Stomach (tissue), 9 donors: Measurements from ENCODE around the gene RPTOR. TPM values are rescaled to one million over a fixed set of nuclear protein-coding genes. Genes with fewer than 3 reads are reported as not detected.

Source experiments
- DNase-seq, 2 donors: peaks; one replicate each; pipeline versions ENCODE4 v3.0.0 to v3.0.0-alpha.2; 2013 to 2019
- H3K27ac ChIP-seq, 5 donors: fragments of 200-600 bp in 4 of 5; sonication (generic) in 4 of 5; one replicate each; pipeline ENCODE4 v1.5.1; 2013 to 2019; ENCODE audit warnings: mild to moderate bottlenecking in 1 of 5, moderate library complexity in 1 of 5
- H3K27me3 ChIP-seq, 3 donors: fragments of 200-600 bp; sonication (generic); one replicate each; pipeline ENCODE4 v1.5.1; 2017 to 2019; ENCODE audit warnings: mixed run types in 1 of 3
- H3K36me3 ChIP-seq, 4 donors: fragments of 200-600 bp; sonication (generic); 1 replicate in 3 of 4; 2 replicates in 1 of 4; pipeline ENCODE4 v1.5.1; 2016 to 2019
- H3K4me1 ChIP-seq, 4 donors: fragments of 200-600 bp; sonication (generic); one replicate each; pipeline ENCODE4 v1.5.1; 2016 to 2019
- H3K4me3 ChIP-seq, 4 donors: fragments of 200-600 bp; sonication (generic) in 3 of 4; one replicate each; pipeline ENCODE4 v1.5.1; 2016 to 2019; ENCODE audit warnings: mild to moderate bottlenecking in 1 of 4
- H3K9me3 ChIP-seq, 4 donors: fragments of 200-600 bp; sonication (generic); one replicate each; pipeline ENCODE4 v1.5.1; 2016 to 2019
- EP300 ChIP-seq: sonication (generic); formaldehyde crosslinking; IDR thresholded peaks from one replicate; pipeline ENCODE4 v1.6.1; 2017; ENCODE audit warnings: antibody characterized with exemption
- POLR2A ChIP-seq, 4 donors: fragments of 450-650 bp; IDR thresholded peaks; one replicate each; pipeline ENCODE4 v1.6.1; 2016; ENCODE audit warnings: antibody characterized with exemption in 4 of 4, control low read depth in 2 of 4, mild to moderate bottlenecking in 1 of 4, moderate library complexity in 1 of 4
- POLR2AphosphoS5 ChIP-seq, 3 donors: sonication (generic); formaldehyde crosslinking; IDR thresholded peaks; one replicate each; pipeline ENCODE4 v1.6.1; 2016; ENCODE audit warnings: antibody characterized with exemption in 3 of 3
- WGBS, 5 donors: extraction: QIAGEN DNeasy Blood & Tissue Kit in 3 of 5; methylation state at CpG; one replicate each; pipeline versions ENCODE4 v1.1.5 to v1.1.7; 2013 to 2018; 5-methylcytosine and 5-hydroxymethylcytosine counted together
- intact Hi-C: fragments of 100-400 bp; cut with DNase I; formaldehyde crosslinking; loops from one replicate; pipeline ENCODE4 v1.15.1; 2023; ENCODE audit warnings: low total_unique reads
- polyA plus RNA-seq, 3 donors: library from polyadenylated mRNA; stranded (reverse); fragments of 200-250 nt; gene quantifications; one replicate each; pipeline ENCODE4 v1.2.3, GENCODE V29; 2013
- total RNA-seq, 5 donors: library from RNA; depleted of rRNA; stranded (reverse); fragments of >200 nt; gene quantifications; one replicate each; pipeline versions ENCODE4 v1.1.0 to v1.2.3, GENCODE V29; 2014 to 2016
- TF ChIP-seq, protein P1 (sequence below), 7 experiments: fragments of 450-650 bp in 4 of 7; fragments of 200-600 bp in 3 of 7; sonication (generic) in 3 of 7; IDR thresholded peaks; one replicate each; pipeline ENCODE4 v1.5.1; 2016 to 2019; ENCODE audit warnings: antibody characterized with exemption in 7 of 7, control low read depth in 2 of 7, mild to moderate bottlenecking in 1 of 7
- donor health status: healthy with polysubstance abuse.
- donor health status: Bipolar disorder and iron deficiency.
- donor health status: healthy.

RPTOR gene
- total and polyA plus RNA-seq, 8 donors: 3.8 to 103 (median 19.3) TPM

GRCh38 chr17:80513892-80514291 lies 30.7 kb upstream of the RPTOR start:
- Histone ChIP-seq H3K9me3 (no peaks in the 10 kb centered on the region), H3K4me1 (no peaks in the 10 kb centered on the region), H3K4me3 (no peak overlapping the region), H3K36me3 (no peaks in the 10 kb centered on the region), H3K27ac (no peak overlapping the region), H3K27me3 (peaks cover 0 to 49% (median 16%) of the 10 kb centered on the region in 3 donors)
- TF ChIP-seq, protein P1, sequence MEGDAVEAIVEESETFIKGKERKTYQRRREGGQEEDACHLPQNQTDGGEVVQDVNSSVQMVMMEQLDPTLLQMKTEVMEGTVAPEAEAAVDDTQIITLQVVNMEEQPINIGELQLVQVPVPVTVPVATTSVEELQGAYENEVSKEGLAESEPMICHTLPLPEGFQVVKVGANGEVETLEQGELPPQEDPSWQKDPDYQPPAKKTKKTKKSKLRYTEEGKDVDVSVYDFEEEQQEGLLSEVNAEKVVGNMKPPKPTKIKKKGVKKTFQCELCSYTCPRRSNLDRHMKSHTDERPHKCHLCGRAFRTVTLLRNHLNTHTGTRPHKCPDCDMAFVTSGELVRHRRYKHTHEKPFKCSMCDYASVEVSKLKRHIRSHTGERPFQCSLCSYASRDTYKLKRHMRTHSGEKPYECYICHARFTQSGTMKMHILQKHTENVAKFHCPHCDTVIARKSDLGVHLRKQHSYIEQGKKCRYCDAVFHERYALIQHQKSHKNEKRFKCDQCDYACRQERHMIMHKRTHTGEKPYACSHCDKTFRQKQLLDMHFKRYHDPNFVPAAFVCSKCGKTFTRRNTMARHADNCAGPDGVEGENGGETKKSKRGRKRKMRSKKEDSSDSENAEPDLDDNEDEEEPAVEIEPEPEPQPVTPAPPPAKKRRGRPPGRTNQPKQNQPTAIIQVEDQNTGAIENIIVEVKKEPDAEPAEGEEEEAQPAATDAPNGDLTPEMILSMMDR (IDR thresholded peaks at IDR 0.05): no peak
- no peak for TF ChIP-seq POLR2A (IDR thresholded peaks at IDR 0.05)
- no peak for TF ChIP-seq POLR2AphosphoS5 (IDR thresholded peaks at IDR 0.05)
- TF ChIP-seq EP300: no peak
- intact Hi-C loops: no loop called here
- DNase-seq: no peak
- WGBS, 5 donors: 39 to 62% (median 43%) methylated on average over 9 to 10 of the region's 10 CpGs

- H3K4me3 ChIP-seq: no peak overlapping the region
- WGBS, 5 donors: 68 to 78% (median 74%) methylated on average over 15 to 17 of the region's 17 CpGs
- H3K36me3 ChIP-seq: no peaks in the 10 kb centered on the region
- TF ChIP-seq POLR2A (IDR thresholded peaks at IDR 0.05) (no peak), POLR2AphosphoS5 (IDR thresholded peaks at IDR 0.05) (no peak), EP300 (no peak)
- TF ChIP-seq, protein P1 (IDR thresholded peaks at IDR 0.05): no peak
- peaks cover 0 to 32% (median 16%) of the 10 kb centered on the region in 3 donors for H3K27me3 ChIP-seq
- no peaks in the 10 kb centered on the region for H3K9me3 ChIP-seq
- no peak overlapping the region for H3K27ac ChIP-seq
- no peaks in the 10 kb centered on the region for H3K4me1 ChIP-seq
- intact Hi-C loops: no loop called here
- no peak for DNase-seq
Measured at GRCh38 chr17:80516171-80516932, 28.3 kb upstream of the RPTOR start.

DNA sequence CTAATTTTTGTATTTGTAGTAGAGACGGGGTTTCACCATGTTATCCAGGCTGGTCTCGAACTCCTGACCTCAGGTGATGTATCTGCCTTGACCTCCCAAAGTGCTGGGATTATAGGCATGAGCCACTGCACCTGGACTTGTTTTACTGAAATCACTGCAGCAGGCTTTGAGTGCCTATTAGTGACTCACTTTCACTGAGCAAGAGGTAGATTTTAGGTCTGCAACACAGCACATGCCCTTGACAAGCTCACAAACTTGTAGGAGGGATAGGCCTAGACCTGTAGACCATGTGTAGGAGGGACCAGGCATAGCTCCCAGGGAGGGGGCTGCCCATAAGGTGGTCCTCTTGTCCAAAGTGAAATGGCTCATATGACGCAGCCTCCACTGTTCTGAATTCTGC lies 27.0 kb upstream of the RPTOR start:
- Histone ChIP-seq H3K36me3 (no peaks in the 10 kb centered on the region), H3K27ac (no peak overlapping the region), H3K4me3 (no peak overlapping the region), H3K9me3 (no peaks in the 10 kb centered on the region), H3K4me1 (no peaks in the 10 kb centered on the region), H3K27me3 (peaks cover 0 to 19% (median 6%) of the 10 kb centered on the region in 3 donors)
- no peak for TF ChIP-seq POLR2A (IDR thresholded peaks at IDR 0.05)
- TF ChIP-seq EP300: no peak
- TF ChIP-seq, protein P1 (IDR thresholded peaks at IDR 0.05): no peak
- no peak for TF ChIP-seq POLR2AphosphoS5 (IDR thresholded peaks at IDR 0.05)
- intact Hi-C loops: no loop called here
- DNase-seq: no peak
- 81 to 90% (median 85%) methylated on average over 3 of the region's 3 CpGs for WGBS, 5 donors

- no peak overlapping the region for H3K4me3 ChIP-seq
- peaks cover 0 to 12% (median 5%) of the 10 kb centered on the region in 3 donors for H3K27me3 ChIP-seq
- TF ChIP-seq POLR2AphosphoS5 (IDR thresholded peaks at IDR 0.05) (no peak), POLR2A (IDR thresholded peaks at IDR 0.05) (no peak), EP300 (no peak)
- TF ChIP-seq, protein P1 (IDR thresholded peaks at IDR 0.05): no peak
- H3K36me3 ChIP-seq: no peaks in the 10 kb centered on the region
- H3K27ac ChIP-seq: no peak overlapping the region
- peaks cover 0 to 3% (median 0%) of the 10 kb centered on the region in 4 donors for H3K9me3 ChIP-seq
- peaks cover 0 to 1% (median 0%) of the 10 kb centered on the region in 4 donors for H3K4me1 ChIP-seq
- no peak for DNase-seq
- WGBS, 5 donors: 56 to 87% (median 69%) methylated on average over 1 of the region's 1 CpG
- intact Hi-C loops: no loop called here
Measured at GRCh38 chr17:80518392-80518791, 26.2 kb upstream of the RPTOR start.
